Fibroblast of villous mesenchyme (primary cell): ENCODE results near the gene PTPRE. TPM values are rescaled to one million over a fixed set of nuclear protein-coding genes. Genes with fewer than 3 reads are reported as not detected.

Source experiments
- DNase-seq: peaks from one replicate; pipeline ENCODE4 v3.0.0-alpha.2; 2010; ENCODE audit warnings: low read depth
- H3K4me3 ChIP-seq: 2 replicates; pipeline ENCODE4 v1.5.1; 2011; ENCODE audit warnings: low read depth, mild to moderate bottlenecking, low read length
- total RNA-seq: library from RNA; depleted of rRNA; stranded (reverse); fragments of >200 nt; gene quantifications from 2 replicates; pipeline ENCODE4 v1.2.3, GENCODE V29; 2012
- TF ChIP-seq, protein P1 (sequence below): IDR thresholded peaks from 2 replicates; pipeline ENCODE4 v1.5.1; 2012; ENCODE audit warnings: low read depth, mild to moderate bottlenecking, low read length; ENCODE audit not compliant: insufficient read depth

Gene PTPRE
- total RNA-seq, 1 donor = 11.2 TPM

DNA sequence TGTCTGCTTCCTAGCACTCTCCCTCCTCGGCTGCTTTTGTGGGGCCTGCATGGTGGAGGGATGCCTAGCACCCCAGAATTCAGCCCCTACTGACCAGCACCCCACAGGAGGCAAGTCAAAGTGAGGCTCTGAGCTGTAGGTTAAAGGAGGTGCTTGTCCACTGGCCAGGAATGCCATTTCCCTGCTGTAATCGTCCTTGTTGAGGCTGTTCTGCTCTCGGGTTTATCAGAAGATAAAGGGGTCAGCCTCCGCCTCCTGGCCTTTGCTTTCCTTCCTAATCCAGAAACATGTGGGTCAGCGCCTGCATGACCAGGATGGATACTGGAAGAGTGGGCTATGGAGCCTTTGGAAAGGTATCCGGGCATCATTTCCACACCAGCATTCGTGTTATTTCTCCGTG lies 120.4 kb downstream of the PTPRE start:
- TF ChIP-seq, protein P1, sequence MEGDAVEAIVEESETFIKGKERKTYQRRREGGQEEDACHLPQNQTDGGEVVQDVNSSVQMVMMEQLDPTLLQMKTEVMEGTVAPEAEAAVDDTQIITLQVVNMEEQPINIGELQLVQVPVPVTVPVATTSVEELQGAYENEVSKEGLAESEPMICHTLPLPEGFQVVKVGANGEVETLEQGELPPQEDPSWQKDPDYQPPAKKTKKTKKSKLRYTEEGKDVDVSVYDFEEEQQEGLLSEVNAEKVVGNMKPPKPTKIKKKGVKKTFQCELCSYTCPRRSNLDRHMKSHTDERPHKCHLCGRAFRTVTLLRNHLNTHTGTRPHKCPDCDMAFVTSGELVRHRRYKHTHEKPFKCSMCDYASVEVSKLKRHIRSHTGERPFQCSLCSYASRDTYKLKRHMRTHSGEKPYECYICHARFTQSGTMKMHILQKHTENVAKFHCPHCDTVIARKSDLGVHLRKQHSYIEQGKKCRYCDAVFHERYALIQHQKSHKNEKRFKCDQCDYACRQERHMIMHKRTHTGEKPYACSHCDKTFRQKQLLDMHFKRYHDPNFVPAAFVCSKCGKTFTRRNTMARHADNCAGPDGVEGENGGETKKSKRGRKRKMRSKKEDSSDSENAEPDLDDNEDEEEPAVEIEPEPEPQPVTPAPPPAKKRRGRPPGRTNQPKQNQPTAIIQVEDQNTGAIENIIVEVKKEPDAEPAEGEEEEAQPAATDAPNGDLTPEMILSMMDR = no peak
- no peak for DNase-seq
- no peak overlapping the region for H3K4me3 ChIP-seq

DNA sequence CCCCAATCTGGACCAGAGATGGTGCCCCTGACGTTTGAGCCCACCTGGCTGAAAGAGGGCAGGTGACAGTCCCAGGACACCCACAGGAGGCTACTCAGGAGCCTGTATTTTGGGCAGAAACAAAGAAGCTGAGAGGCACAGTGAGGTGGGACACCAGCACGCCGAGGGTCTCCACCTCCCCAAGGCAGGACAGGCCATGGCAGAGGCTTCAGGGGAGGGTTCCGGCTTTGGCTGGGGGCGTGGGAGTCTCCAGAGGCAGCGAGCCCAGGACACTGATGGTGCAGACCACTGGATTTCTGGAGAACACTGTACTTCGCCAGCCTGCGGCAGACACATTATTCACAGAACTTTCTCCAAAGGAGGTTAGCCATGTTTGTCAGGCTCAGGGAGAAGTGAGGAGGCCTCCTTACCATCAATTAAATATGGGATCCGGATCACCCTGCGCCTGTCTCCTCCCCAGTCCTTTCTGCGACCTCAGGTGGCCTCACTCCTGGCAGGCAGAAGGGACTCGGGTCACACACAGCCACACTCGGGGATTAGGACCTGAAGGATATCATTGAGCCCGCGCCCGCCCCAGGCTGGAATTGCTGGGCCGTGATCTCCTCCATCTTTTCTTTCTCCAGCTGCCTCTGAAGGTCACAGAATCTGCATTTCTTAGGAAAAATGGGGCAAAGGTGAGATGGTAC lies 121.1 kb downstream of the PTPRE start:
- no peak for DNase-seq
- H3K4me3 ChIP-seq = no peak overlapping the region
- TF ChIP-seq, protein P1 = no peak

DNA sequence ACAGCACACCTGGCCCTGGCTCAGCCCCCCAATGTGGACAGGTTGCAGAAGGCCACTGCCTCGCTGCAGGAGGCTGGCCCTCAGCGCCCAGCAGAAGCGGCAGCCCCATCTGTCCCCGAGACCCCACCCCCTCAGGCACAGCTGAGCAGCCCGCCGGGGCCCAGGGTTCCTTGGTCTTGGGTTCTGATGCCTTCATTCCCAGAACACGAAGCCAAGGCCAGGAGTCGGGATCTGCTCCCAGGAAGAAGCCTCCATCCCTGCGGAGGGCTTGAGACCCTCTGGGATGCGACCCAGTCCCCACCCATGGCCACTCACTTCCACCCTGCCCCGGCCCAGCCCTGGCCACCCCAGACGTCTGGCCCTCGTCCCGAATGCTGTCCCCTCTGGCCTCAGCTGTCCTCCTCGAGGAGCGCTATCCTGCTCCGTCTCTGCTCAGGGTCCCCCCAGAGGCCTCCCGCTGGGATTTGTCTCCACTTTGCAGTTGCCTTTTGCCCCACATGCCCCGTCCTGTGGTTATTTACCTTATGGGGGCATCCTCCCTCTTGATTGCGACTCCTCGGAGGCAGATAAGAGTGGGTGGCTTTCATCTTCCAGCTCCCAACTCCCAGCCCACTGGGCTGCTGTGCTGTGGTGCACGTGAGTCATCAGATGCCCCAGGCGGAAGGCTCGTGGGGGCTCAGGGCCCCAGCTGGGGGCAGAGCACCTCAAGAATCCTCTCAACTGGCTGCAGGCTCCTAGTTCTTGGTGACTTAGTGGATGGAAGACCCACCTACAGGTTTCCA lies 121.8 kb downstream of the PTPRE start:
- no peak overlapping the region for H3K4me3 ChIP-seq
- DNase-seq = no peak
- TF ChIP-seq, protein P1 = no peak

DNA sequence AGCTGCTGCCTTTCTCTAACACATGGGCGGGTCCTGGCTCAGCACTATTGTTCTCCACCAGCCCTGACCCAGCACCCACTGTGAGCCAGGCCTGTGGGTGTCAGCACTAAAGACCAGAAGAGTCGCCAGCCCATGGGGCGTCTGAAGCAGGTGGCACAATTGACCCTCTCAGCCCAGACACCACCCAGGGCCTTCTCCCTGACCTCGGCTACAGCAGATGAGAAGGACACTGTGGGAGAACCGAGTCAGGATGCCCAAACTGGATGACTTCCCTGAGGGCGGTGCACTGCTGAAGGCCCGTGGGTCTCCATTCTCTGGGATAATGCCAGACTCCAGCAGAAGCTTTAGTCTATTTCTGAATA lies 122.4 kb downstream of the PTPRE start:
- TF ChIP-seq, protein P1 = no peak
- H3K4me3 ChIP-seq = no peak overlapping the region
- DNase-seq = no peak

DNA sequence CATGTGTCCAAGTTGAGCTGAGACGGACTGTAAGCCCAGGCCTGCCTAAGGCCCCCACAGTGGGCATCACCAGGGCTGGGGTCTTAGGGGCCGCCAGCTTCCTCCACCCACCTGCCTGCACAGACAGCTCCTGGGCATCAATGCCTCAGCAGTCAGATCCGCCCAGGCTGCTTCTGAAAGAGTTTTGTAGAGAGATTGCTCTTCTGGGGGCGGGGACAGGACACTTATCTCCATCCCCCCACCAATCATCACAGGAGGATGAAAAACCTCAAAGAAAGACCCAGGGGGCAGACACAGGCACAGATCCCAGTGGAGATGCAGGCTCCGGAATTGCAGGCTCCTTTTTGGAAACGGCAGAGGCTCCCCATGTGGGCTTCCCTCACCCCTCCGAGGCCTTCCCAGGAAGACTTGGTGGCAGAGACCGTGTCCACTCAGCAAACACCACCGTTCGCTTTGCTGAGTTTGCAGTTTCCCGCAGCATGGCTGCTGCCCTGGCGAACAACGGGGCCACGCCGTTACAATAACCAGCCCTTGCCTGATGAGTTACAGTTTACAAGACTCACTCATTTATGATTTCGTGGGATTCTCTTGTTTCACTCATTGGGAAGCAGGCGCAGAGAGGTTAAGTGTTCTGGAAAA lies 122.9 kb downstream of the PTPRE start:
- TF ChIP-seq, protein P1 = no peak
- H3K4me3 ChIP-seq = no peak overlapping the region
- DNase-seq = no peak

DNA sequence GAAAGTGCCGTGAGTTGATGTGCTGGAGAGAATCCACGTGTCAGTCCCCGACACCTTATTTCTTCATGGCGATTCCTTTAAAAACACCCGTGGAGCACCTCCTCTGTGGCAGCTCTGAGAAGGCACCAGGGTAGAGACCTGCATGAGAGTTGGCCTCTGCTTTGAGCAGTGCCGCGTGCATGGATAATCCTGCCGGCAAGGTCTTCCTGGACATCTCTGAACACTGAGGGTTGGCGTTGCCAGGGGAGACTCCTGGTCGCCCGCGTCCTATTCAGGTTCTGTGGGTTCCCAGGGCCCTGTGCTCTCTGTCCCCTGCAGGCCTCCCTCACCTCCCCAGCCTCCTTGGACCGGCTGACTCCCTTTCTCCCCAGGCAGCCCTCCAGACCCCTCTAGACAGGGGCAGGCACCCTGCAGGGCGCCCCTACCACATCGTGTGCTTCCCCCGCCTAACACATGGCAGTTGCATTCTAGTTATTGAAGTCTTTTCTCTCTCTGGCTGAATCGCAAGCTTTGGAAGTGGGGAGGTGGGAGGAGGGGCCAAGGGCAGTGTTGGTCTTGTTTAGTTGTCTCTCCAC lies 123.7 kb downstream of the PTPRE start:
- TF ChIP-seq, protein P1 = no peak
- no peak overlapping the region for H3K4me3 ChIP-seq
- no peak for DNase-seq
